Neural progenitor cell (in vitro differentiated cells): Measurements from ENCODE around the gene TXNDC17. TPM values are rescaled to one million over a fixed set of nuclear protein-coding genes. Genes with fewer than 3 reads are reported as not detected.

ENCODE experiments used
- DNase-seq: peaks from one replicate; pipeline ENCODE4 v3.0.0-alpha.2; 2016; ENCODE audit warnings: low spot score
- H2AFZ ChIP-seq: fragments of 200-600 bp; sonication (generic); replicated peaks from 2 replicates; pipeline ENCODE4 v1.6.1; 2016; ENCODE audit warnings: antibody characterized with exemption
- H3F3A ChIP-seq: fragments of 200-600 bp; sonication (generic); 2 replicates; pipeline ENCODE4 v1.6.1; 2016; ENCODE audit warnings: antibody characterized with exemption, low read depth
- H3K27ac ChIP-seq: fragments of 200-600 bp; sonication (generic); 2 replicates; pipeline ENCODE4 v1.5.1; 2016; ENCODE audit warnings: mild to moderate bottlenecking
- H3K27me3 ChIP-seq: fragments of 200-600 bp; sonication (generic); 2 replicates; pipeline ENCODE4 v1.6.1; 2016; ENCODE audit warnings: mild to moderate bottlenecking, moderate library complexity
- H3K36me3 ChIP-seq: fragments of 200-600 bp; sonication (generic); 2 replicates; pipeline ENCODE4 v1.5.1; 2016
- H3K4me1 ChIP-seq: fragments of 200-600 bp; sonication (generic); 2 replicates; pipeline ENCODE4 v1.6.1; 2016; ENCODE audit warnings: mixed run types
- H3K4me2 ChIP-seq: fragments of 200-600 bp; sonication (generic); 2 replicates; pipeline ENCODE4 v1.6.1; 2016
- H3K4me3 ChIP-seq: fragments of 200-600 bp; sonication (generic); 2 replicates; pipeline ENCODE4 v1.5.1; 2016
- H3K79me2 ChIP-seq: fragments of 200-600 bp; sonication (generic); 2 replicates; pipeline ENCODE4 v1.6.1; 2016; ENCODE audit warnings: low read depth
- H3K9ac ChIP-seq: fragments of 200-600 bp; sonication (generic); 2 replicates; pipeline ENCODE4 v1.6.1; 2016
- H3K9me3 ChIP-seq: fragments of 200-600 bp; sonication (generic); 2 replicates; pipeline ENCODE4 v1.5.1; 2016; ENCODE audit warnings: low read depth
- H4K20me1 ChIP-seq: fragments of 200-600 bp; sonication (generic); 2 replicates; pipeline ENCODE4 v1.6.1; 2016; ENCODE audit warnings: low read depth
- H3K27ac Mint-ChIP-seq: 3 replicates; pipeline ENCODE4 v1.8.0; 2021; ENCODE audit warnings: mixed read lengths
- H3K27me3 Mint-ChIP-seq: 2 replicates; pipeline ENCODE4 v1.8.0; 2022; ENCODE audit warnings: low read depth, mild to moderate bottlenecking, inconsistent platforms, moderate library complexity, mixed read lengths; ENCODE audit not compliant: insufficient read depth
- H3K36me3 Mint-ChIP-seq: 3 replicates; pipeline ENCODE4 v1.8.0; 2021; ENCODE audit warnings: mixed read lengths
- H3K4me1 Mint-ChIP-seq: 3 replicates; pipeline ENCODE4 v1.8.0; 2021; ENCODE audit warnings: mixed read lengths
- H3K4me3 Mint-ChIP-seq: 3 replicates; pipeline ENCODE4 v1.8.0; 2021; ENCODE audit warnings: mild to moderate bottlenecking, moderate library complexity, mixed read lengths
- H3K9me3 Mint-ChIP-seq: 3 replicates; pipeline ENCODE4 v1.8.0; 2020; ENCODE audit warnings: mixed read lengths
- CTCF ChIP-seq: fragments of 200-600 bp; sonication (generic); IDR thresholded peaks from 2 replicates; pipeline ENCODE4 v1.5.1; 2017; ENCODE audit warnings: antibody characterized with exemption, mild to moderate bottlenecking
- EZH2 ChIP-seq: fragments of 200-600 bp; sonication (generic); IDR thresholded peaks from 2 replicates; pipeline ENCODE4 v1.6.1; 2017; ENCODE audit warnings: antibody characterized with exemption, mild to moderate bottlenecking, moderate library complexity
- EZH2phosphoT487 ChIP-seq: fragments of 200-600 bp; sonication (generic); IDR thresholded peaks from 2 replicates; pipeline ENCODE4 v1.6.1; 2017; ENCODE audit warnings: antibody characterized with exemption
- total RNA-seq: library from RNA; depleted of rRNA; stranded (reverse); fragments of >200 nt; gene quantifications from 2 replicates; pipeline ENCODE4 v1.2.3, GENCODE V29; 2015; ENCODE audit warnings: low replicate concordance

Gene TXNDC17
- total RNA-seq, 1 donor from 2014 or later = 175 TPM

GRCh38 chr17:6637458-6637840 is 3.4 kb upstream of the TXNDC17 start:
- Histone ChIP-seq H3K36me3 (peaks cover 12% of the 10 kb centered on the region), H4K20me1 (peaks cover 18% of the 10 kb centered on the region), H3K4me3 (no peak overlapping the region), H3F3A (peaks cover 17% of the 10 kb centered on the region), H3K9ac (no peak overlapping the region), H3K79me2 (peaks cover 35% of the 10 kb centered on the region), H3K27ac (no peak overlapping the region), H3K4me1 (peaks cover 9% of the 10 kb centered on the region), H3K9me3 (no peaks in the 10 kb centered on the region), H2AFZ (no peak overlapping the region), H3K4me2 (no peak overlapping the region), H3K27me3 (no peaks in the 10 kb centered on the region)
- Mint-ChIP-seq H3K27ac (no peak overlapping the region), H3K4me3 (peak overlapping the region; percentile 50), H3K9me3 (no peaks in the 10 kb centered on the region), H3K4me1 (peaks cover 24% of the 10 kb centered on the region), H3K36me3 (peaks cover 26% of the 10 kb centered on the region), H3K27me3 (no peaks in the 10 kb centered on the region)
- DNase-seq = no peak
- TF ChIP-seq EZH2phosphoT487 = no peak
- TF ChIP-seq EZH2 = no peak
- no peak for TF ChIP-seq CTCF

- Histone ChIP-seq H3K4me2 (no peak overlapping the region), H3K4me3 (no peak overlapping the region)
Measured at GRCh38 chr17:6638046-6638908, 2.6 kb upstream of the TXNDC17 start.

GRCh38 chr17:6639014-6639585 is 1.8 kb upstream of the TXNDC17 start:
- TF ChIP-seq EZH2 (no peak), CTCF (no peak), EZH2phosphoT487 (no peak)
- H3F3A ChIP-seq = peaks cover 31% of the 10 kb centered on the region
- H3K9me3 ChIP-seq = no peaks in the 10 kb centered on the region
- H3K4me2 ChIP-seq = peak overlapping the region; percentile 95
- H3K79me2 ChIP-seq = peaks cover 49% of the 10 kb centered on the region
- Mint-ChIP-seq H3K4me3 (peak overlapping the region; percentile 97), H3K9me3 (no peaks in the 10 kb centered on the region), H3K27me3 (no peaks in the 10 kb centered on the region), H3K4me1 (peaks cover 27% of the 10 kb centered on the region), H3K36me3 (peaks cover 20% of the 10 kb centered on the region), H3K27ac (peak overlapping the region; percentile 90)
- peak overlapping the region; percentile 75 for H3K4me3 ChIP-seq
- no peaks in the 10 kb centered on the region for H3K27me3 ChIP-seq
- peaks cover 18% of the 10 kb centered on the region for H4K20me1 ChIP-seq
- H3K4me1 ChIP-seq = peaks cover 11% of the 10 kb centered on the region
- H3K9ac ChIP-seq = peak overlapping the region; percentile 70
- H3K36me3 ChIP-seq = peaks cover 8% of the 10 kb centered on the region
- no peak overlapping the region for H2AFZ ChIP-seq
- H3K27ac ChIP-seq = no peak overlapping the region
- no peak for DNase-seq

More at GRCh38 chr17:6638046-6638908, 2.6 kb upstream of the TXNDC17 start:
- H3K4me1 ChIP-seq = peaks cover 11% of the 10 kb centered on the region
- DNase-seq = no peak
- Mint-ChIP-seq H3K9me3 (no peaks in the 10 kb centered on the region), H3K27me3 (no peaks in the 10 kb centered on the region), H3K36me3 (peaks cover 22% of the 10 kb centered on the region), H3K27ac (peak overlapping the region; percentile 60), H3K4me3 (peak overlapping the region; percentile 97), H3K4me1 (peaks cover 27% of the 10 kb centered on the region)
- H3F3A ChIP-seq = peaks cover 23% of the 10 kb centered on the region
- H3K9me3 ChIP-seq = no peaks in the 10 kb centered on the region
- no peak overlapping the region for H3K27ac ChIP-seq
- peaks cover 43% of the 10 kb centered on the region for H3K79me2 ChIP-seq
- H3K9ac ChIP-seq = no peak overlapping the region
- peaks cover 11% of the 10 kb centered on the region for H3K36me3 ChIP-seq
- TF ChIP-seq EZH2phosphoT487 = no peak
- TF ChIP-seq CTCF = no peak
- no peak for TF ChIP-seq EZH2
- no peak overlapping the region for H2AFZ ChIP-seq
- no peaks in the 10 kb centered on the region for H3K27me3 ChIP-seq
- H4K20me1 ChIP-seq = peaks cover 18% of the 10 kb centered on the region
